Upper lobe of left lung (tissue), 6 donors: ENCODE results near the gene DCAF6. TPM values are rescaled to one million over a fixed set of nuclear protein-coding genes. Genes with fewer than 3 reads are reported as not detected.

ENCODE experiments used
- ATAC-seq, 2 donors: fragments of 200-7000 bp; cut with Tn5 transposase; one replicate each; pipeline ENCODE4 v1.9.1; 2022; ENCODE audit warnings: mild to moderate bottlenecking in 2 of 2, moderate library complexity in 2 of 2; ENCODE audit not compliant: low FRiP score in 2 of 2
- DNase-seq, 2 donors: peaks; one replicate each; pipeline ENCODE4 v3.0.0-alpha.2; 2019 to 2020
- H3K27ac ChIP-seq, 4 donors: fragments of 200-600 bp; sonication (generic); one replicate each; pipeline ENCODE4 v1.5.1; 2016 to 2019
- H3K27me3 ChIP-seq, 4 donors: fragments of 200-600 bp; sonication (generic); one replicate each; pipeline ENCODE4 v1.5.1; 2017 to 2019
- H3K36me3 ChIP-seq, 4 donors: fragments of 200-600 bp; sonication (generic); one replicate each; pipeline ENCODE4 v1.5.1; 2016 to 2019
- H3K4me1 ChIP-seq, 4 donors: fragments of 200-600 bp; sonication (generic); one replicate each; pipeline ENCODE4 v1.5.1; 2018 to 2019
- H3K4me3 ChIP-seq, 4 donors: fragments of 200-600 bp; sonication (generic); one replicate each; pipeline ENCODE4 v1.5.1; 2017 to 2019; ENCODE audit warnings: mild to moderate bottlenecking in 2 of 4, moderate library complexity in 1 of 4
- H3K9me3 ChIP-seq, 4 donors: fragments of 200-600 bp; sonication (generic); one replicate each; pipeline ENCODE4 v1.5.1; 2018 to 2019
- EP300 ChIP-seq, 4 donors: sonication (generic); formaldehyde crosslinking; IDR thresholded peaks; one replicate each; pipeline ENCODE4 v1.5.1; 2017; ENCODE audit warnings: antibody characterized with exemption in 4 of 4, control low read depth in 2 of 4
- POLR2A ChIP-seq, 4 donors: fragments of 450-650 bp; IDR thresholded peaks; one replicate each; pipeline ENCODE4 v1.5.1; 2016 to 2017; ENCODE audit warnings: antibody characterized with exemption in 4 of 4, mild to moderate bottlenecking in 2 of 4
- POLR2AphosphoS5 ChIP-seq, 2 donors: sonication (generic); formaldehyde crosslinking; IDR thresholded peaks; one replicate each; pipeline ENCODE4 v1.5.1; 2017; ENCODE audit warnings: antibody characterized with exemption in 2 of 2
- WGBS, 2 donors: methylation state at CpG; one replicate each; pipeline ENCODE4 v1.1.5; 2017 to 2018; 5-methylcytosine and 5-hydroxymethylcytosine counted together
- total RNA-seq, 6 donors: library from RNA; depleted of rRNA in 4 of 6; stranded (reverse); fragments of >200 nt in 4 of 6; gene quantifications; one replicate each; pipeline versions ENCODE4 v1.1.0 to v1.2.1, GENCODE V29; 2016 to 2021
- TF ChIP-seq, protein P1 (sequence below), 6 experiments: fragments of 450-650 bp in 4 of 6; fragments of 200-600 bp in 2 of 6; sonication (generic) in 2 of 6; IDR thresholded peaks; one replicate each; pipeline ENCODE4 v1.5.1; 2016 to 2019; ENCODE audit warnings: antibody characterized with exemption in 6 of 6
- donor health status: DM: no; HTN: no; CAD: no; lungs with moderate emphysema.
- donor health status: DM: no; HTN: yes; CAD: no; lungs with severe emphysema.

The DCAF6 gene
- total RNA-seq, 6 donors from 2014 or later, result 37.5 to 110 (median 55.5) TPM

DNA sequence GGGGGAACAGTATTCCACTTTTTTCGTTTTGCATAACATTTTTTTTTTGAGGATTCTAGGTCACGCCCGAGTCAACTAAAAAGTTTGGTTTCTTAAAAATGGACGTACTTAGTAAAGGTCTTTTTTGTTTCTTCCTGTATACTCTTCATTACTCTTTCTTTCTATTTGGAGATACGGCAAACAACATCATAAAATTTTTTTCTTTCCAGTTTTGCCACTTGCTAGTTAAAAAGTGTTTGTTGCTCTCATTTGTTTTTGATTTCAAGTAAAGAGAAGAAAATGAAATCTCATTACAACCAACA is 1.2 kb downstream of the DCAF6 start:
- no peak for TF ChIP-seq EP300 (IDR thresholded peaks at IDR 0.05)
- TF ChIP-seq, protein P1, sequence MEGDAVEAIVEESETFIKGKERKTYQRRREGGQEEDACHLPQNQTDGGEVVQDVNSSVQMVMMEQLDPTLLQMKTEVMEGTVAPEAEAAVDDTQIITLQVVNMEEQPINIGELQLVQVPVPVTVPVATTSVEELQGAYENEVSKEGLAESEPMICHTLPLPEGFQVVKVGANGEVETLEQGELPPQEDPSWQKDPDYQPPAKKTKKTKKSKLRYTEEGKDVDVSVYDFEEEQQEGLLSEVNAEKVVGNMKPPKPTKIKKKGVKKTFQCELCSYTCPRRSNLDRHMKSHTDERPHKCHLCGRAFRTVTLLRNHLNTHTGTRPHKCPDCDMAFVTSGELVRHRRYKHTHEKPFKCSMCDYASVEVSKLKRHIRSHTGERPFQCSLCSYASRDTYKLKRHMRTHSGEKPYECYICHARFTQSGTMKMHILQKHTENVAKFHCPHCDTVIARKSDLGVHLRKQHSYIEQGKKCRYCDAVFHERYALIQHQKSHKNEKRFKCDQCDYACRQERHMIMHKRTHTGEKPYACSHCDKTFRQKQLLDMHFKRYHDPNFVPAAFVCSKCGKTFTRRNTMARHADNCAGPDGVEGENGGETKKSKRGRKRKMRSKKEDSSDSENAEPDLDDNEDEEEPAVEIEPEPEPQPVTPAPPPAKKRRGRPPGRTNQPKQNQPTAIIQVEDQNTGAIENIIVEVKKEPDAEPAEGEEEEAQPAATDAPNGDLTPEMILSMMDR (IDR thresholded peaks at IDR 0.05), result no peak
- TF ChIP-seq POLR2A (IDR thresholded peaks at IDR 0.05), result no peak
- TF ChIP-seq POLR2AphosphoS5 (IDR thresholded peaks at IDR 0.05), result no peak
- H3K4me1 ChIP-seq, result peaks cover 15 to 36% (median 28%) of the 10 kb centered on the region in 4 donors
- peak overlapping the region; percentile 93 to 99 (median 97) for H3K27ac ChIP-seq
- no peaks in the 10 kb centered on the region for H3K27me3 ChIP-seq
- no peak for ATAC-seq
- no peak for DNase-seq
- WGBS, 2 donors, result 0% methylated on average over 5 of the region's 5 CpGs
- no peaks in the 10 kb centered on the region for H3K36me3 ChIP-seq
- H3K4me3 ChIP-seq, result peak overlapping the region; percentile 75 to 94 (median 90)
- H3K9me3 ChIP-seq, result no peaks in the 10 kb centered on the region

DNA sequence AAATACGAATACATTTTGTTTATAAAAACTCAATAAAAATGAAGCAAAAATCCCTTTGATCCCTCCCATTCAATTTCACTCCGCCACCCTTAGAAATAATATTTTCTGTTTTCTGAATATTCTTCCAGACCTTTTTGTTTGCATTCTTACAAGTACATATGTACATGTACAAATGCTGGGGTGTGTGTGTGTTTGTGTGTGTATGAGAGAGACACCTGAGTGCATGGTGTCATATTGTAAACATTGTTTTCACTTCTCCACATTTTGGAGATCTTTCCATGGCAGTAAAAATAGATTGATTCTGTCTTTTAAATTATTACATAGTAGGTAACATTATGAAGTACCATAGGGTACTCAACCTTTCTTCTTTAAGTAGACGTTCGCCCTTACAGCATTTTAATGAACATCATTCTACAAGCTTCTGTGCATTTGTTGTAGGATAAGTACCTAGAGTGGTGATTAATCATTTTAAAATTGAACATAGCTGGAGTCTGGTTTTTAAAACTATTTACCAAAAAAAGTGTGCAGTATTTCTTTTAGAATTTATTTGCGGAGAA is 1.7 kb downstream of the DCAF6 start:
- H3K9me3 ChIP-seq, result no peaks in the 10 kb centered on the region
- DNase-seq (no peak), ATAC-seq (no peak)
- 46 to 52% methylated on average over 5 of the region's 5 CpGs for WGBS, 2 donors
- no peaks in the 10 kb centered on the region for H3K36me3 ChIP-seq
- peaks cover 15 to 31% (median 26%) of the 10 kb centered on the region in 4 donors for H3K4me1 ChIP-seq
- H3K27me3 ChIP-seq, result no peaks in the 10 kb centered on the region
- TF ChIP-seq EP300 (IDR thresholded peaks at IDR 0.05), result no peak
- no peak for TF ChIP-seq POLR2A (IDR thresholded peaks at IDR 0.05)
- TF ChIP-seq, protein P1 (IDR thresholded peaks at IDR 0.05), result no peak
- no peak for TF ChIP-seq POLR2AphosphoS5 (IDR thresholded peaks at IDR 0.05)
- H3K27ac ChIP-seq, result peak overlapping the region in 2 of 4 donors; percentile 97
- H3K4me3 ChIP-seq, result peak overlapping the region in 3 of 4 donors; percentile 75 to 94 (median 85)

DNA sequence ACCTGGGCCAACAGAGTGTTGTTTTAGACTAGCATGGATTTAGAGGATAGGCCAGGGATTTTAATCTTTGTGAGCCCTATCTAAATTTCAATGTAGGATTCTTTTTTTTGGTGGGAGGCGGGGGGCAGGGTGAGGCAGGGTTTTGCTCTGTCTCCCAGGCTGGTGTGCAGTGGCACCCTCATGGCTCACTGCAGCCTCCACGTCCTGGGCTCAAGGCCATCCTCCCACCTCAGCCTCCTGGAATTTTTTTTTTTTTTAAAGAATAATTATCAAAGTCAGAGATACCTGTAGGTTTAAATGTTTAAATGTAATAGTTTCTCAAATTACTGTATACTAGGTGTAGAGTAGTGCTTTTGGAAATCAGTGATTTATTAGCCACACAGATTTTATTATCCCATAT is 3.8 kb downstream of the DCAF6 start:
- Histone ChIP-seq H3K27ac (no peak overlapping the region), H3K36me3 (no peaks in the 10 kb centered on the region), H3K4me1 (peaks cover 0 to 12% (median 9%) of the 10 kb centered on the region in 4 donors), H3K9me3 (no peaks in the 10 kb centered on the region), H3K27me3 (no peaks in the 10 kb centered on the region), H3K4me3 (no peak overlapping the region)
- 94 to 96% methylated on average over 2 of the region's 2 CpGs for WGBS, 2 donors
- no peak for TF ChIP-seq POLR2AphosphoS5 (IDR thresholded peaks at IDR 0.05)
- TF ChIP-seq, protein P1 (IDR thresholded peaks at IDR 0.05), result no peak
- TF ChIP-seq EP300 (IDR thresholded peaks at IDR 0.05), result no peak
- no peak for TF ChIP-seq POLR2A (IDR thresholded peaks at IDR 0.05)
- no peak for ATAC-seq
- DNase-seq, result peak in 1 of 2 donors; percentile 12

GRCh38 chr1:167943541-167943940 is 7.1 kb downstream of the DCAF6 start:
- H3K9me3 ChIP-seq, result no peaks in the 10 kb centered on the region
- TF ChIP-seq, protein P1 (IDR thresholded peaks at IDR 0.05), result no peak
- TF ChIP-seq POLR2A (IDR thresholded peaks at IDR 0.05) (no peak), EP300 (IDR thresholded peaks at IDR 0.05) (no peak), POLR2AphosphoS5 (IDR thresholded peaks at IDR 0.05) (no peak)
- WGBS, 2 donors, result 92 to 96% methylated on average over 9 of the region's 9 CpGs
- no peaks in the 10 kb centered on the region for H3K36me3 ChIP-seq
- H3K4me1 ChIP-seq, result peaks cover 0 to 13% (median 4%) of the 10 kb centered on the region in 4 donors
- H3K4me3 ChIP-seq, result no peak overlapping the region
- no peaks in the 10 kb centered on the region for H3K27me3 ChIP-seq
- no peak for ATAC-seq
- H3K27ac ChIP-seq, result no peak overlapping the region
- DNase-seq, result no peak

- no peak overlapping the region for H3K4me3 ChIP-seq
- DNase-seq (no peak), ATAC-seq (no peak)
- no peaks in the 10 kb centered on the region for H3K9me3 ChIP-seq
- peaks cover 0 to 14% (median 11%) of the 10 kb centered on the region in 4 donors for H3K4me1 ChIP-seq
- H3K27me3 ChIP-seq, result no peaks in the 10 kb centered on the region
- WGBS, 2 donors, result 78 to 81% methylated on average over 2 of the region's 2 CpGs
- no peak overlapping the region for H3K27ac ChIP-seq
- peaks cover 0 to 18% (median 0%) of the 10 kb centered on the region in 4 donors for H3K36me3 ChIP-seq
- TF ChIP-seq POLR2AphosphoS5 (IDR thresholded peaks at IDR 0.05) (no peak), POLR2A (IDR thresholded peaks at IDR 0.05) (no peak), EP300 (IDR thresholded peaks at IDR 0.05) (no peak)
- TF ChIP-seq, protein P1 (IDR thresholded peaks at IDR 0.05), result no peak
Measured at GRCh38 chr1:167947733-167948132, 11.2 kb downstream of the DCAF6 start.
